ENCODE results near the gene ANKAR. TPM values are rescaled to one million over a fixed set of nuclear protein-coding genes. Genes with fewer than 3 reads are reported as not detected.
A peak's percentile ranks its signal among the peaks of the same experiment; 100 is the strongest.
"Not testable (repeated sequence)": the region's sequence is repeated elsewhere in the genome, so short reads cannot be mapped to it uniquely, and the experiment has no call there.

Gene ANKAR
- total RNA-seq, 2 experiments from 2014 or later, result 2.5 to 2.7 TPM

GRCh38 chr2:189679226-189679625, 4.8 kb downstream of the ANKAR start:
- Mint-ChIP-seq H3K27me3 (no peaks in the 10 kb centered on the region), H3K27ac (no peak overlapping the region), H3K4me1 (peaks cover 43% of the 10 kb centered on the region), H3K4me3 (no peak overlapping the region), H3K36me3 (ENCODE audit: low read depth) (peaks cover 37% of the 10 kb centered on the region), H3K9me3 (ENCODE audit: low read depth) (peaks cover 11% of the 10 kb centered on the region)
- intact Hi-C loops (cut with DNase I, micrococcal nuclease), result no loop called here
- ATAC-seq (no peak), DNase-seq (no peak)
- ChIA-PET CTCF (interaction anchor here (1.4 kb wide), 1 partner anchor 29 kb away, joined by 3 read pairs; no protein-coding TSS in a partner anchor), POLR2A (interaction anchor here (0.6 kb wide), 1 partner anchor 9 kb away, joined by 4 read pairs; no protein-coding TSS in a partner anchor)

GRCh38 chr2:189681203-189681602, 6.7 kb downstream of the ANKAR start:
- Mint-ChIP-seq H3K4me3 (no peak overlapping the region), H3K27me3 (no peaks in the 10 kb centered on the region), H3K4me1 (peaks cover 39% of the 10 kb centered on the region), H3K9me3 (ENCODE audit: low read depth) (peaks cover 11% of the 10 kb centered on the region), H3K27ac (no peak overlapping the region), H3K36me3 (ENCODE audit: low read depth) (peaks cover 28% of the 10 kb centered on the region)
- ATAC-seq (peak; percentile 56), DNase-seq (no peak)
- CTCF ChIA-PET, result interaction anchor here (0.5 to 1.8 kb wide), 2 partner anchors 11 to 20 kb away, joined by 3 to 5 read pairs; no protein-coding TSS in a partner anchor
- POLR2A ChIA-PET, result no interaction called here
- intact Hi-C loops (cut with DNase I, micrococcal nuclease), result no loop called here

GRCh38 chr2:189681903-189682302, 7.4 kb downstream of the ANKAR start:
- Mint-ChIP-seq H3K27me3 (no peaks in the 10 kb centered on the region), H3K27ac (no peak overlapping the region), H3K4me3 (no peak overlapping the region), H3K36me3 (ENCODE audit: low read depth) (peaks cover 22% of the 10 kb centered on the region), H3K9me3 (ENCODE audit: low read depth) (peaks cover 11% of the 10 kb centered on the region), H3K4me1 (peaks cover 39% of the 10 kb centered on the region)
- CTCF ChIA-PET, result interaction anchor here (1.0 kb wide), 1 partner anchor 42 kb away, joined by 3 read pairs; no protein-coding TSS in a partner anchor
- intact Hi-C loops (cut with DNase I, micrococcal nuclease), result no loop called here
- no peak for ATAC-seq
- DNase-seq, result no peak
- POLR2A ChIA-PET, result no interaction called here

GRCh38 chr2:189683348-189683747, 8.9 kb downstream of the ANKAR start:
- peaks cover 4% of the 10 kb centered on the region for H3K9me3 Mint-ChIP-seq (ENCODE audit: low read depth)
- H3K4me1 Mint-ChIP-seq, result peaks cover 39% of the 10 kb centered on the region
- peaks cover 11% of the 10 kb centered on the region for H3K36me3 Mint-ChIP-seq (ENCODE audit: low read depth)
- CTCF ChIA-PET, result interaction anchor here (1.1 to 3.0 kb wide), 4 partner anchors 11 to 21 kb away, joined by 3 to 9 read pairs (median 6); no protein-coding TSS in a partner anchor
- intact Hi-C loops (cut with DNase I, micrococcal nuclease), result no loop called here
- POLR2A ChIA-PET, result interaction anchor here (0.6 to 0.9 kb wide), 2 partner anchors 30 to 79 kb away, joined by 3 read pairs; partner anchors contain the start of gene OSGEPL1
- H3K27me3 Mint-ChIP-seq, result no peaks in the 10 kb centered on the region
- H3K27ac Mint-ChIP-seq, result no peak overlapping the region
- DNase-seq, result peak; percentile 39
- no peak overlapping the region for H3K4me3 Mint-ChIP-seq
- peak; percentile 74 for ATAC-seq

- Mint-ChIP-seq H3K36me3 (ENCODE audit: low read depth) (peaks cover 6% of the 10 kb centered on the region), H3K4me3 (no peak overlapping the region), H3K27ac (no peak overlapping the region), H3K4me1 (peaks cover 32% of the 10 kb centered on the region), H3K9me3 (ENCODE audit: low read depth) (no peaks in the 10 kb centered on the region), H3K27me3 (no peaks in the 10 kb centered on the region)
- ChIA-PET POLR2A (interaction anchor here (0.5 to 0.7 kb wide), 2 partner anchors 68 to 101 kb away, joined by 3 to 4 read pairs; no protein-coding TSS in a partner anchor), CTCF (interaction anchor here (0.7 to 3.0 kb wide), 5 partner anchors 14 to 1870 kb away, joined by 3 to 9 read pairs (median 4); no protein-coding TSS in a partner anchor)
- no peak for ATAC-seq
- DNase-seq, result no peak
- intact Hi-C loops (cut with DNase I, micrococcal nuclease), result no loop called here
Measured at GRCh38 chr2:189684811-189685210, 10.3 kb downstream of the ANKAR start.

GRCh38 chr2:189685540-189686229, 11.2 kb downstream of the ANKAR start:
- DNase-seq (no peak), ATAC-seq (no peak)
- Mint-ChIP-seq H3K27ac (no peak overlapping the region), H3K36me3 (ENCODE audit: low read depth) (peaks cover 4% of the 10 kb centered on the region), H3K27me3 (no peaks in the 10 kb centered on the region), H3K4me3 (no peak overlapping the region), H3K4me1 (peaks cover 25% of the 10 kb centered on the region), H3K9me3 (ENCODE audit: low read depth) (no peaks in the 10 kb centered on the region)
- ChIA-PET POLR2A (no interaction called here), CTCF (interaction anchor here (0.8 to 0.9 kb wide), 2 partner anchors 10 to 27 kb away, joined by 3 to 4 read pairs; no protein-coding TSS in a partner anchor)
- intact Hi-C loops (cut with DNase I, micrococcal nuclease), result no loop called here

- H3K4me3 Mint-ChIP-seq; ATAC-seq; H3K27ac Mint-ChIP-seq; DNase-seq; H3K9me3 Mint-ChIP-seq (ENCODE audit: low read depth); intact Hi-C loops (cut with DNase I, micrococcal nuclease); H3K36me3 Mint-ChIP-seq (ENCODE audit: low read depth); POLR2A ChIA-PET; H3K27me3 Mint-ChIP-seq: not testable (repeated sequence)
- H3K4me1 Mint-ChIP-seq, result peaks cover 18% of the 10 kb centered on the region
- CTCF ChIA-PET, result interaction anchor here (0.6 to 1.7 kb wide), 2 partner anchors 14 to 16 kb away, joined by 3 to 4 read pairs; partner anchors contain the start of gene ANKAR
Measured at GRCh38 chr2:189687796-189688195, 13.3 kb downstream of the ANKAR start.

GRCh38 chr2:189696223-189696622, 21.8 kb downstream of the ANKAR start:
- H3K9me3 Mint-ChIP-seq (ENCODE audit: low read depth), result no peaks in the 10 kb centered on the region
- H3K4me1 Mint-ChIP-seq, result peaks cover 3% of the 10 kb centered on the region
- H3K36me3 Mint-ChIP-seq (ENCODE audit: low read depth), result peaks cover 3% of the 10 kb centered on the region
- no peak overlapping the region for H3K4me3 Mint-ChIP-seq
- POLR2A ChIA-PET, result no interaction called here
- H3K27ac Mint-ChIP-seq, result no peak overlapping the region
- no peak for ATAC-seq
- no peaks in the 10 kb centered on the region for H3K27me3 Mint-ChIP-seq
- intact Hi-C loops (cut with DNase I, micrococcal nuclease), result no loop called here
- no peak for DNase-seq
- CTCF ChIA-PET, result interaction anchor here (0.6 to 5.0 kb wide), 11 partner anchors 9 to 820 kb away, joined by 3 to 61 read pairs (median 4); partner anchors contain the start of genes ANKAR, ASNSD1 and SLC40A1

- peak; percentile 40 for DNase-seq
- peaks cover 3% of the 10 kb centered on the region for H3K4me1 Mint-ChIP-seq
Measured at GRCh38 chr2:189698020-189698887, 23.8 kb downstream of the ANKAR start.

GRCh38 chr2:189700681-189701080, 26.2 kb downstream of the ANKAR start:
- POLR2A ChIA-PET, result no interaction called here
- no peak for ATAC-seq
- Mint-ChIP-seq H3K36me3 (ENCODE audit: low read depth) (no peaks in the 10 kb centered on the region), H3K4me1 (peaks cover 3% of the 10 kb centered on the region), H3K27me3 (no peaks in the 10 kb centered on the region), H3K4me3 (no peak overlapping the region), H3K9me3 (ENCODE audit: low read depth) (no peaks in the 10 kb centered on the region), H3K27ac (no peak overlapping the region)
- DNase-seq, result no peak
- CTCF ChIA-PET, result interaction anchor here (3.7 kb wide), 1 partner anchor 40 kb away, joined by 51 read pairs; the partner anchor contains the start of gene ASNSD1
- intact Hi-C loops (cut with DNase I, micrococcal nuclease), result no loop called here

More at GRCh38 chr2:189698020-189698887, 23.8 kb downstream of the ANKAR start:
- Mint-ChIP-seq H3K27ac (no peak overlapping the region), H3K9me3 (ENCODE audit: low read depth) (no peaks in the 10 kb centered on the region), H3K27me3 (no peaks in the 10 kb centered on the region), H3K36me3 (ENCODE audit: low read depth) (peaks cover 3% of the 10 kb centered on the region), H3K4me3 (no peak overlapping the region)
- POLR2A ChIA-PET, result no interaction called here
- CTCF ChIA-PET, result interaction anchor here (0.6 to 3.7 kb wide), 10 partner anchors 10 to 374 kb away, joined by 3 to 51 read pairs (median 5); partner anchors contain the start of genes ANKAR, ASNSD1 and OSGEPL1
- peak; percentile 72 for ATAC-seq
- intact Hi-C loops (cut with DNase I, micrococcal nuclease), result loop anchor here (1.0 to 2.0 kb wide), 3 partner anchors 23 to 37 kb away; partner anchors contain the start of genes ANKAR (in 2 of the 2) and ASNSD1 (in 2 of the 2)

GRCh38 chr2:189702071-189702470, 27.6 kb downstream of the ANKAR start:
- no peak for DNase-seq
- no peaks in the 10 kb centered on the region for H3K9me3 Mint-ChIP-seq (ENCODE audit: low read depth)
- peaks cover 3% of the 10 kb centered on the region for H3K4me1 Mint-ChIP-seq
- H3K27me3 Mint-ChIP-seq, result no peaks in the 10 kb centered on the region
- no peak overlapping the region for H3K4me3 Mint-ChIP-seq
- ATAC-seq, result no peak
- H3K27ac Mint-ChIP-seq, result no peak overlapping the region
- CTCF ChIA-PET, result interaction anchor here (0.5 to 3.7 kb wide), 8 partner anchors 9 to 528 kb away, joined by 3 to 51 read pairs (median 4); partner anchors contain the start of genes ANKAR and ASNSD1
- peaks cover 2% of the 10 kb centered on the region for H3K36me3 Mint-ChIP-seq (ENCODE audit: low read depth)
- intact Hi-C loops (cut with DNase I, micrococcal nuclease), result no loop called here
- POLR2A ChIA-PET, result no interaction called here
